HepG2 (cell line): Measurements from ENCODE around the gene PNLIPRP3. TPM values are rescaled to one million over a fixed set of nuclear protein-coding genes. Genes with fewer than 3 reads are reported as not detected.

Source experiments
- ATAC-seq: fragments of 200-7000 bp; cut with Tn5 transposase; 3 replicates; pipeline ENCODE4 v1.9.1; 2020; ENCODE audit warnings: mild to moderate bottlenecking, moderate library complexity
- BruUV-seq: library from RNA; stranded (reverse); fragments of 400-500 nt; replicated peaks from 2 replicates; lab custom pipeline; 2021; lab: Mats Ljungman, UMichigan
- CTCF ChIA-PET: fragments of 300-600 bp; formaldehyde crosslinking; extraction: SDS; loops from one replicate; lab custom pipeline; 2021; ENCODE audit warnings: low total read pairs, inconsistent platforms, low intra/inter-chr PET ratio; lab: Yijun Ruan, JAX
- POLR2A ChIA-PET: fragments of 350-600 bp; sonication (Branson Sonifier 250); formaldehyde crosslinking; loops from one replicate; lab custom pipeline; 2020; ENCODE audit warnings: antibody characterized with exemption, inconsistent platforms; lab: Yijun Ruan, JAX
- DNase-seq: peaks from one replicate; pipeline ENCODE4 v3.0.0-alpha.2; 2015; ENCODE audit warnings: low spot score
- FAIRE-seq: peaks from 3 replicates; lab custom pipeline; 2011; peaks lifted over from hg19 to GRCh38; lab: Jason Lieb, UNC
- H2AFZ ChIP-seq: one replicate; pipeline ENCODE4 v1.6.1; 2011; ENCODE audit warnings: low read length, inconsistent platforms
- H3K27ac ChIP-seq: fragments of 300-600 bp; 3 replicates; pipeline ENCODE4 v1.8.0; 2011; ENCODE audit warnings: mixed run types, mild to moderate bottlenecking, mixed read lengths, low read length, inconsistent platforms; ENCODE audit not compliant: insufficient read depth; ENCODE audit errors: extremely low read length
- H3K27me3 ChIP-seq, 2 experiments: fragments of 200-600 bp in 1 of 2; 2 replicates in 1 of 2; 3 replicates in 1 of 2; pipeline versions ENCODE4 v1.6.0 to v1.8.0; 2011; ENCODE audit warnings: low read length in 2 of 2, mild to moderate bottlenecking in 2 of 2, moderate library complexity in 2 of 2, inconsistent platforms in 1 of 2; ENCODE audit not compliant: insufficient read depth in 2 of 2, control insufficient read depth in 1 of 2
- H3K36me3 ChIP-seq, 2 experiments: fragments of 200-600 bp in 1 of 2; replicated peaks in 1 of 2; 2 replicates in 1 of 2; 3 replicates in 1 of 2; pipeline versions ENCODE4 v1.5.1 to v1.8.0; 2011; ENCODE audit warnings: low read length in 2 of 2, inconsistent platforms in 1 of 2; ENCODE audit not compliant: insufficient read depth in 2 of 2, control insufficient read depth in 1 of 2
- H3K4me1 ChIP-seq: 2 replicates; pipeline ENCODE4 v1.5.1; 2012; ENCODE audit warnings: low read length, inconsistent platforms; ENCODE audit not compliant: insufficient read depth
- H3K4me2 ChIP-seq: 2 replicates; pipeline ENCODE4 v1.6.0; 2011; ENCODE audit warnings: low read depth, low read length, inconsistent platforms
- H3K4me3 ChIP-seq, 3 experiments: fragments of 200-600 bp in 1 of 3; sonication (generic), shearing (Covaris generic) in 1 of 3; replicated peaks in 1 of 3; 2 replicates each; pipeline ENCODE4 v1.5.1; 2011 to 2016; ENCODE audit warnings: low read length in 3 of 3, inconsistent platforms in 2 of 3, low read depth in 2 of 3, mild to moderate bottlenecking in 2 of 3, control low read depth in 1 of 3, mixed read lengths in 1 of 3; ENCODE audit not compliant: insufficient read depth in 1 of 3
- H3K79me2 ChIP-seq: one replicate; pipeline ENCODE4 v1.6.1; 2011; ENCODE audit warnings: low read length, inconsistent platforms; ENCODE audit not compliant: insufficient read depth
- H3K9ac ChIP-seq: 2 replicates; pipeline ENCODE4 v1.6.0; 2011; ENCODE audit warnings: mild to moderate bottlenecking, low read depth, low read length, inconsistent platforms; ENCODE audit not compliant: insufficient read depth
- H3K9me3 ChIP-seq: 2 replicates; pipeline ENCODE4 v1.5.1; 2012; ENCODE audit warnings: mild to moderate bottlenecking, low read length
- H4K20me1 ChIP-seq: 2 replicates; pipeline ENCODE4 v1.6.0; 2011; ENCODE audit warnings: inconsistent platforms, mild to moderate bottlenecking, low read length, moderate library complexity; ENCODE audit not compliant: insufficient read depth
- NCOA1 ChIP-seq: sonication (generic); formaldehyde crosslinking; IDR thresholded peaks from 2 replicates; pipeline ENCODE4 v1.9.0; 2021; ENCODE audit warnings: missing genetic modification reagents
- NFYC ChIP-seq: IDR thresholded peaks from 2 replicates; pipeline ENCODE4 v1.6.1; 2016; ENCODE audit warnings: missing genetic modification reagents, missing compliant biosample characterization
- NKX3-1 ChIP-seq: sonication (generic); formaldehyde crosslinking; IDR thresholded peaks from 2 replicates; pipeline ENCODE4 v1.5.0; 2020; ENCODE audit warnings: missing genetic modification reagents
- RFX5 ChIP-seq: IDR thresholded peaks from 2 replicates; pipeline ENCODE4 v1.6.1; 2011; ENCODE audit warnings: low read depth, low read length, improper control_type of control experiment
- RORA ChIP-seq: sonication (generic); formaldehyde crosslinking; IDR thresholded peaks from 2 replicates; pipeline ENCODE4 v1.5.0; 2020; ENCODE audit warnings: mild to moderate bottlenecking, missing genetic modification reagents, moderate library complexity
- WGBS: methylation state at CpG from one replicate; pipeline ENCODE4 v1.1.6; 2017; ENCODE audit warnings: low lambda C conversion rate; 5-methylcytosine and 5-hydroxymethylcytosine counted together
- in situ Hi-C: cut with HindIII; loops from 2 replicates; pipeline ENCODE4 v1.10.0; 2017; ENCODE audit warnings: low pct_unique_long_range_greater_than_20kb; ENCODE audit not compliant: extremely low pct_ligation_motif_present
- intact Hi-C: fragments of 100-400 bp; cut with micrococcal nuclease; formaldehyde crosslinking; loops from one replicate; pipeline ENCODE4 v1.10.0; 2022; ENCODE audit not compliant: unreplicated experiment
- polyA plus RNA-seq, 8 experiments: library from polyadenylated mRNA; depleted of rRNA in 3 of 8; stranded (reverse) in 7 of 8; unstranded in 1 of 8; fragments of >200 nt; fragmentation: Illumina TruSeq in 4 of 8; extraction: Trizol in 4 of 8; gene quantifications; 2 replicates each; pipeline versions ENCODE4 v1.2.1 to v1.2.3, GENCODE V29; 2011 to 2016; ENCODE audit warnings: low read depth in 4 of 8, missing spikeins in 1 of 8, mixed read lengths in 1 of 8; ENCODE audit not compliant: insufficient read depth in 1 of 8
- total RNA-seq, 5 experiments: library from RNA; depleted of rRNA; stranded (reverse); fragments of >200 nt; fragmentation: Illumina TruSeq; extraction: Trizol; gene quantifications; 2 replicates each; pipeline ENCODE4 v1.2.3, GENCODE V29; 2016; ENCODE audit warnings: low read depth in 1 of 5
- TF ChIP-seq, protein P1 (sequence below), 2 experiments: fragments of 450-650 bp in 1 of 2; sonication (generic) in 1 of 2; formaldehyde crosslinking in 1 of 2; IDR thresholded peaks; 2 replicates each; pipeline versions ENCODE4 v1.6.1 to v1.8.0; 2016 to 2022; ENCODE audit warnings: antibody characterized with exemption in 1 of 2, mild to moderate bottlenecking in 1 of 2, missing genetic modification reagents in 1 of 2
- TF ChIP-seq, protein P2 (sequence below): sonication (generic); formaldehyde crosslinking; IDR thresholded peaks from 2 replicates; pipeline ENCODE4 v1.5.1; 2020; ENCODE audit warnings: mild to moderate bottlenecking, missing genetic modification reagents, borderline replicate concordance
- TF ChIP-seq, protein P3 (sequence below): IDR thresholded peaks from 2 replicates; pipeline ENCODE4 v1.6.1; 2012; ENCODE audit warnings: low read depth, low read length, improper control_type of control experiment

The PNLIPRP3 gene
- total and polyA plus RNA-seq, 2 of the 13 experiments (the other 11 are each of a cell fraction or from before 2014, with no cell fraction given) = not detected

DNA sequence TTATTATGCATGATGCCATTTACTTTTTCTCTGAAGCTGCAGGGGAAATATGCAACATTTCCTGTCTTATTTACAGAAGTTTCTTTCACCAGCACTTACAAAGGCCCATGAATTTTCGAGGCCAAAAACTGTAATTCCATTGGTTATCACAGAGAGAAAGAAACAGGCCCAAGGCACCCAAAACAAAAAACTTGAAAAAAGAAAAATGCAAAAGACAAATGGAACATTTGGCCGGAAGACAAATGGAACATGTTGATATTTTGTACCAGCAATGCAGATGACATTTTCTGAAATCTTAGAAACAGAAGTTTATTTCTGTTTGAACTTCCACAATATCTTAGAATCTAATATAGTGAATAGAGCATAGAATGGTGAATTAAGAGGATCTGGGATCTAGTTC is 61.8 kb downstream of the PNLIPRP3 start (continued):
- no peak for TF ChIP-seq NFYC
- TF ChIP-seq, protein P1, sequence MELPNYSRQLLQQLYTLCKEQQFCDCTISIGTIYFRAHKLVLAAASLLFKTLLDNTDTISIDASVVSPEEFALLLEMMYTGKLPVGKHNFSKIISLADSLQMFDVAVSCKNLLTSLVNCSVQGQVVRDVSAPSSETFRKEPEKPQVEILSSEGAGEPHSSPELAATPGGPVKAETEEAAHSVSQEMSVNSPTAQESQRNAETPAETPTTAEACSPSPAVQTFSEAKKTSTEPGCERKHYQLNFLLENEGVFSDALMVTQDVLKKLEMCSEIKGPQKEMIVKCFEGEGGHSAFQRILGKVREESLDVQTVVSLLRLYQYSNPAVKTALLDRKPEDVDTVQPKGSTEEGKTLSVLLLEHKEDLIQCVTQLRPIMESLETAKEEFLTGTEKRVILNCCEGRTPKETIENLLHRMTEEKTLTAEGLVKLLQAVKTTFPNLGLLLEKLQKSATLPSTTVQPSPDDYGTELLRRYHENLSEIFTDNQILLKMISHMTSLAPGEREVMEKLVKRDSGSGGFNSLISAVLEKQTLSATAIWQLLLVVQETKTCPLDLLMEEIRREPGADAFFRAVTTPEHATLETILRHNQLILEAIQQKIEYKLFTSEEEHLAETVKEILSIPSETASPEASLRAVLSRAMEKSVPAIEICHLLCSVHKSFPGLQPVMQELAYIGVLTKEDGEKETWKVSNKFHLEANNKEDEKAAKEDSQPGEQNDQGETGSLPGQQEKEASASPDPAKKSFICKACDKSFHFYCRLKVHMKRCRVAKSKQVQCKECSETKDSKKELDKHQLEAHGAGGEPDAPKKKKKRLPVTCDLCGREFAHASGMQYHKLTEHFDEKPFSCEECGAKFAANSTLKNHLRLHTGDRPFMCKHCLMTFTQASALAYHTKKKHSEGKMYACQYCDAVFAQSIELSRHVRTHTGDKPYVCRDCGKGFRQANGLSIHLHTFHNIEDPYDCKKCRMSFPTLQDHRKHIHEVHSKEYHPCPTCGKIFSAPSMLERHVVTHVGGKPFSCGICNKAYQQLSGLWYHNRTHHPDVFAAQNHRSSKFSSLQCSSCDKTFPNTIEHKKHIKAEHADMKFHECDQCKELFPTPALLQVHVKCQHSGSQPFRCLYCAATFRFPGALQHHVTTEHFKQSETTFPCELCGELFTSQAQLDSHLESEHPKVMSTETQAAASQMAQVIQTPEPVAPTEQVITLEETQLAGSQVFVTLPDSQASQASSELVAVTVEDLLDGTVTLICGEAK (IDR thresholded peaks at IDR 0.05) = no peak
- TF ChIP-seq, protein P1 (CRISPR knock-in tag; IDR thresholded peaks at IDR 0.05) = no peak
- TF ChIP-seq, all 625 proteins: peak for 0

DNA sequence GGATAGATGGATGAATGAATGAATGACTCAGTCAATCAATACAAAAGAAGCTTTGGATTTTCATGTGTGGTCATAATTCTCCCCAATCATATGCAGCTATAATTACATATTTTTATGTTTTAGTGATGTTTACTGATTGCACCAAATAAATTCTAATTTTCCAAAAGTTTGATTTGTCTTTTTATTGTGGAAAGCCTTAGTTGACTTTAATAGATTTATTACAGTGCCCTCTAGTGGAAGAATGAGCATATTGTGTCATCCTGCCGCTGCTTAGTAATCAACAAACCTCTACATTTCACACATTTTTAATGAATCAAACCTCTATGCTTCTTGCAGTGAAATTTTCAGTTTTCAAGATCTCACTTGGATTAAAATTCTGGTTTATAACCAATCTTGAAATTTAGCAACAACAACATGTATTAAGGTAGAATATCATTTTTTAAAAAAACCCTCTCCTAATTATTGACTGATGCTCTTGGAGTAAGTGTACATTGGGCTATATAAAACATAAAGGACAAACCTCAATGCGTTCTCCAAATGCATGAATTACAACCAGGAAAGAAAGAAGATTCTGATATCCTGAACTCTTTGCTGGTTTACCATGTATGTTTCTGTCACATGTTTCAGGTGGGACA is 62.5 kb downstream of the PNLIPRP3 start:
- DNase-seq (peak; percentile 5), FAIRE-seq (peak; percentile 15), ATAC-seq (no peak)
- no TSS peak for BruUV-seq
- H4K20me1 ChIP-seq = no peaks in the 10 kb centered on the region
- ChIA-PET POLR2A (no interaction called here), CTCF (no interaction called here)
- H3K4me1 ChIP-seq = no peaks in the 10 kb centered on the region
- H3K9ac ChIP-seq = no peak overlapping the region
- 3% methylated on average over 2 of the region's 2 CpGs for WGBS
- in situ Hi-C loops = no loop called here
- no peaks in the 10 kb centered on the region for H3K36me3 ChIP-seq
- H2AFZ ChIP-seq = no peak overlapping the region
- H3K27ac ChIP-seq = no peak overlapping the region
- H3K4me2 ChIP-seq = no peak overlapping the region
- H3K79me2 ChIP-seq = no peaks in the 10 kb centered on the region
- intact Hi-C loops = no loop called here
- H3K9me3 ChIP-seq = no peaks in the 10 kb centered on the region
- no peak overlapping the region for H3K4me3 ChIP-seq
- H3K27me3 ChIP-seq = no peaks in the 10 kb centered on the region
- TF ChIP-seq, protein P2, sequence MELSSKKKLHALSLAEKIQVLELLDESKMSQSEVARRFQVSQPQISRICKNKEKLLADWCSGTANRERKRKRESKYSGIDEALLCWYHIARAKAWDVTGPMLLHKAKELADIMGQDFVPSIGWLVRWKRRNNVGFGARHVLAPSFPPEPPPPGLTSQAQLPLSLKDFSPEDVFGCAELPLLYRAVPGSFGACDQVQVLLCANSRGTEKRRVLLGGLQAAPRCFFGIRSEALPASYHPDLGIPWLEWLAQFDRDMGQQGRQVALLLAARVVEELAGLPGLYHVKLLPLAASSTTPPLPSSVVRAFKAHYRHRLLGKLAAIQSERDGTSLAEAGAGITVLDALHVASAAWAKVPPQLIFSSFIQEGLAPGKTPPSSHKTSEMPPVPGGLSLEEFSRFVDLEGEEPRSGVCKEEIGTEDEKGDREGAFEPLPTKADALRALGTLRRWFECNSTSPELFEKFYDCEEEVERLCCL (CRISPR knock-in tag) = no peak
- TF ChIP-seq NKX3-1 (CRISPR knock-in tag) = no peak
- TF ChIP-seq NCOA1 (CRISPR knock-in tag) = no peak
- no peak for TF ChIP-seq RFX5
- TF ChIP-seq, protein P3, sequence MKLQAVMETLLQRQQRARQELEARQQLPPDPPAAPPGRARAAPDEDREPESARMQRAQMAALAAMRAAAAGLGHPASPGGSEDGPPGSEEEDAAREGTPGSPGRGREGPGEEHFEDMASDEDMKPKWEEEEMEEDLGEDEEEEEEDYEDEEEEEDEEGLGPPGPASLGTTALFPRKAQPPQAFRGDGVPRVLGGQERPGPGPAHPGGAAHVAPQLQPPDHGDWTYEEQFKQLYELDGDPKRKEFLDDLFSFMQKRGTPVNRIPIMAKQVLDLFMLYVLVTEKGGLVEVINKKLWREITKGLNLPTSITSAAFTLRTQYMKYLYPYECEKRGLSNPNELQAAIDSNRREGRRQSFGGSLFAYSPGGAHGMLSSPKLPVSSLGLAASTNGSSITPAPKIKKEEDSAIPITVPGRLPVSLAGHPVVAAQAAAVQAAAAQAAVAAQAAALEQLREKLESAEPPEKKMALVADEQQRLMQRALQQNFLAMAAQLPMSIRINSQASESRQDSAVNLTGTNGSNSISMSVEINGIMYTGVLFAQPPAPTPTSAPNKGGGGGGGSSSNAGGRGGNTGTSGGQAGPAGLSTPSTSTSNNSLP = peak; percentile 37; the same call in 1 of the 2 replicates
- TF ChIP-seq RORA = no peak
